H1 (cell line): ENCODE results near the gene KSR2. TPM values are rescaled to one million over a fixed set of nuclear protein-coding genes. Genes with fewer than 3 reads are reported as not detected.

Experiments used
- CTCF ChIA-PET: fragments of 300-600 bp; sonication (Branson Sonifier 250); formaldehyde crosslinking; loops from one replicate; lab custom pipeline; 2021; ENCODE audit not compliant: partially characterized antibody; lab: Charles Lee
- POLR2A ChIA-PET: fragments of 300-600 bp; sonication (Branson Sonifier 250); formaldehyde crosslinking; loops from one replicate; lab custom pipeline; 2021; ENCODE audit warnings: inconsistent platforms; ENCODE audit not compliant: partially characterized antibody; lab: Charles Lee
- DNase-seq, 2 experiments: peaks; one replicate each; pipeline versions ENCODE4 v3.0.0 to v3.0.0-alpha.2; 2010 to 2022; ENCODE audit warnings: low spot score in 2 of 2, low read depth in 1 of 2, mixed read lengths in 1 of 2
- FAIRE-seq: peaks from 2 replicates; lab custom pipeline; 2011; peaks lifted over from hg19 to GRCh38; lab: Jason Lieb, UNC
- H2AFZ ChIP-seq: 2 replicates; pipeline ENCODE4 v1.8.1; 2012; ENCODE audit warnings: low read length, inconsistent platforms
- H2AK5ac ChIP-seq: 2 replicates; pipeline ENCODE4 v1.6.1; 2013; ENCODE audit warnings: low read depth, low read length
- H2BK120ac ChIP-seq: replicated peaks from 2 replicates; pipeline ENCODE3; 2013; ENCODE audit warnings: low read depth, low read length, inconsistent platforms
- H2BK12ac ChIP-seq: 2 replicates; pipeline ENCODE4 v1.6.1; 2013; ENCODE audit warnings: low read depth, low read length
- H2BK15ac ChIP-seq: 2 replicates; pipeline ENCODE4 v1.6.1; 2013; ENCODE audit warnings: low read length
- H2BK20ac ChIP-seq: 2 replicates; pipeline ENCODE4 v1.6.1; 2013; ENCODE audit warnings: low read length
- H2BK5ac ChIP-seq: 2 replicates; pipeline ENCODE4 v1.6.1; 2013; ENCODE audit warnings: low read depth, low read length
- H3K14ac ChIP-seq: 2 replicates; pipeline ENCODE4 v1.6.1; 2013; ENCODE audit warnings: inconsistent platforms; ENCODE audit not compliant: insufficient read length
- H3K18ac ChIP-seq: 2 replicates; pipeline ENCODE4 v1.6.1; 2013; ENCODE audit warnings: low read length; ENCODE audit errors: extremely low read depth
- H3K23ac ChIP-seq: 2 replicates; pipeline ENCODE4 v1.6.1; 2013; ENCODE audit warnings: inconsistent platforms; ENCODE audit not compliant: insufficient read length
- H3K23me2 ChIP-seq: 2 replicates; pipeline ENCODE4 v1.6.1; 2013; ENCODE audit warnings: low read depth, low read length
- H3K27ac ChIP-seq: 2 replicates; pipeline ENCODE4 v1.6.1; 2011; ENCODE audit warnings: low read depth, low read length, inconsistent platforms
- H3K27me3 ChIP-seq, 4 experiments: replicated peaks in 1 of 4; 1 replicate in 1 of 4; 2 replicates in 3 of 4; pipeline versions ENCODE4 v1.6.1 to v1.8.1; 2011 to 2013; ENCODE audit warnings: low read length in 3 of 4, mild to moderate bottlenecking in 3 of 4, inconsistent platforms in 2 of 4, mixed read lengths in 2 of 4, moderate library complexity in 1 of 4; ENCODE audit not compliant: control insufficient read depth in 3 of 4, insufficient read depth in 3 of 4; ENCODE audit errors: extremely low read depth in 1 of 4
- H3K36me3 ChIP-seq, 4 experiments: 2 replicates each; pipeline versions ENCODE4 v1.6.1 to v1.8.1; 2011 to 2013; ENCODE audit warnings: mild to moderate bottlenecking in 4 of 4, low read length in 3 of 4, moderate library complexity in 2 of 4, control low read depth in 1 of 4, inconsistent platforms in 1 of 4; ENCODE audit not compliant: insufficient read depth in 4 of 4, control insufficient read depth in 2 of 4
- H3K4ac ChIP-seq: replicated peaks from 2 replicates; pipeline ENCODE3; 2013; ENCODE audit warnings: low read length, low read depth, mixed read lengths, inconsistent platforms; ENCODE audit not compliant: insufficient read length
- H3K4me1 ChIP-seq, 4 experiments: replicated peaks in 1 of 4; 1 replicate in 1 of 4; 2 replicates in 3 of 4; pipeline versions ENCODE4 v1.6.1 to v1.8.1; 2011 to 2013; ENCODE audit warnings: low read length in 3 of 4, inconsistent platforms in 2 of 4, mixed read lengths in 1 of 4; ENCODE audit not compliant: insufficient read depth in 4 of 4, control insufficient read depth in 3 of 4
- H3K4me2 ChIP-seq, 2 experiments: 2 replicates each; pipeline versions ENCODE4 v1.6.1 to v1.8.1; 2011 to 2013; ENCODE audit warnings: low read depth in 2 of 2, low read length in 2 of 2, control low read depth in 1 of 2, inconsistent platforms in 1 of 2, mild to moderate bottlenecking in 1 of 2; ENCODE audit not compliant: insufficient read depth in 1 of 2
- H3K4me3 ChIP-seq, 4 experiments: fragments of 200-600, 300-600 bp in 1 of 4; sonication (generic), shearing (Covaris generic), sonication (Bioruptor Twin) in 1 of 4; 2 replicates each; pipeline versions ENCODE4 v1.5.1 to v1.8.1; 2011 to 2016; ENCODE audit warnings: low read length in 4 of 4, low read depth in 3 of 4, control low read depth in 2 of 4, inconsistent platforms in 2 of 4, mild to moderate bottlenecking in 2 of 4, mixed read lengths in 1 of 4, moderate library complexity in 1 of 4; ENCODE audit not compliant: insufficient read depth in 2 of 4; ENCODE audit errors: extremely low read depth in 1 of 4
- H3K56ac ChIP-seq: replicated peaks from 2 replicates; pipeline ENCODE3; 2013; ENCODE audit warnings: low read depth, mild to moderate bottlenecking, mixed read lengths, low read length, inconsistent platforms; ENCODE audit not compliant: insufficient read length
- H3K79me1 ChIP-seq: 2 replicates; pipeline ENCODE4 v1.6.1; 2013; ENCODE audit warnings: low read depth, low read length, control low read depth
- H3K79me2 ChIP-seq, 2 experiments: 2 replicates each; pipeline versions ENCODE4 v1.6.1 to v1.8.1; 2012 to 2013; ENCODE audit warnings: low read length in 2 of 2, mild to moderate bottlenecking in 2 of 2, inconsistent platforms in 1 of 2; ENCODE audit not compliant: insufficient read depth in 2 of 2, control insufficient read depth in 1 of 2
- H3K9ac ChIP-seq, 4 experiments: replicated peaks in 1 of 4; 1 replicate in 1 of 4; 2 replicates in 3 of 4; pipeline versions ENCODE4 v1.6.1 to v1.8.1; 2011 to 2013; ENCODE audit warnings: low read depth in 3 of 4, low read length in 3 of 4, control low read depth in 2 of 4, mild to moderate bottlenecking in 2 of 4, moderate library complexity in 2 of 4, inconsistent platforms in 1 of 4; ENCODE audit errors: extremely low read depth in 1 of 4
- H3K9me3 ChIP-seq, 2 experiments: 2 replicates each; pipeline versions ENCODE4 v1.6.1 to v1.8.1; 2012 to 2013; ENCODE audit warnings: mild to moderate bottlenecking in 2 of 2, moderate library complexity in 2 of 2, control low read depth in 1 of 2, inconsistent platforms in 1 of 2, low read depth in 1 of 2, low read length in 1 of 2, mixed read lengths in 1 of 2; ENCODE audit not compliant: insufficient read depth in 2 of 2
- H4K20me1 ChIP-seq, 2 experiments: replicated peaks in 1 of 2; 2 replicates each; pipeline versions ENCODE3 to v1.8.1; 2011 to 2013; ENCODE audit warnings: inconsistent platforms in 2 of 2, low read length in 2 of 2, mild to moderate bottlenecking in 1 of 2; ENCODE audit not compliant: insufficient read depth in 2 of 2, control insufficient read depth in 1 of 2
- H4K5ac ChIP-seq: 2 replicates; pipeline ENCODE4 v1.6.1; 2013; ENCODE audit warnings: low read length, low read depth, mixed read lengths, inconsistent platforms; ENCODE audit not compliant: insufficient read length
- H4K8ac ChIP-seq: 2 replicates; pipeline ENCODE4 v1.8.0; 2013; ENCODE audit warnings: mild to moderate bottlenecking, moderate library complexity, low read length, inconsistent platforms; ENCODE audit not compliant: insufficient read depth; ENCODE audit errors: extremely low read depth
- H4K91ac ChIP-seq: replicated peaks from 2 replicates; pipeline ENCODE3; 2013; ENCODE audit warnings: low read length, mixed read lengths, inconsistent platforms; ENCODE audit not compliant: insufficient read length
- ASH2L ChIP-seq: fragments of 200-600, 300-600 bp; sonication (generic); IDR thresholded peaks from one replicate; pipeline ENCODE4 v1.7.1; 2017; ENCODE audit warnings: low read length
- BCL11A ChIP-seq, 2 experiments: IDR thresholded peaks; one replicate each; pipeline ENCODE4 v1.6.1; 2011; ENCODE audit warnings: low read depth in 2 of 2, low read length in 2 of 2, mild to moderate bottlenecking in 2 of 2
- CBX8 ChIP-seq: fragments of 300-800, 300-1000 bp; sonication (generic); IDR thresholded peaks from 2 replicates; pipeline ENCODE4 v1.7.1; 2016; ENCODE audit warnings: low read depth, low read length, borderline replicate concordance
- CEBPB ChIP-seq: IDR thresholded peaks from 2 replicates; pipeline ENCODE4 v1.6.1; 2012; ENCODE audit warnings: low read depth, low read length
- CTBP2 ChIP-seq: IDR thresholded peaks from 2 replicates; pipeline ENCODE4 v1.7.0; 2011; ENCODE audit warnings: borderline replicate concordance, mild to moderate bottlenecking, moderate library complexity, mixed read lengths, low read length; ENCODE audit not compliant: insufficient read depth, insufficient read length
- EP300 ChIP-seq, 2 experiments: IDR thresholded peaks; 1 replicate in 1 of 2; 2 replicates in 1 of 2; pipeline ENCODE4 v1.6.1; 2011 to 2012; ENCODE audit warnings: low read depth in 2 of 2, low read length in 2 of 2, mild to moderate bottlenecking in 2 of 2, borderline replicate concordance in 1 of 2, inconsistent platforms in 1 of 2, moderate library complexity in 1 of 2
- HDAC2 ChIP-seq, 2 experiments: fragments of 300-600 bp in 1 of 2; sonication (generic) in 1 of 2; IDR thresholded peaks; 2 replicates each; pipeline ENCODE4 v1.6.1; 2011 to 2012; ENCODE audit warnings: low read depth in 2 of 2, low read length in 2 of 2, mild to moderate bottlenecking in 2 of 2, moderate library complexity in 2 of 2, borderline replicate concordance in 1 of 2, inconsistent platforms in 1 of 2
- JUN ChIP-seq: IDR thresholded peaks from 2 replicates; pipeline ENCODE4 v1.6.1; 2011; ENCODE audit warnings: low read depth, mild to moderate bottlenecking, improper control_type of control experiment, low read length
- POU5F1 ChIP-seq: IDR thresholded peaks from 2 replicates; pipeline ENCODE4 v1.6.1; 2011; ENCODE audit warnings: low read depth, mild to moderate bottlenecking, low read length, moderate library complexity
- SAP30 ChIP-seq: fragments of 300-600 bp; sonication (generic); IDR thresholded peaks from 2 replicates; pipeline ENCODE4 v1.7.1; 2012; ENCODE audit warnings: low read length, moderate library complexity, mild to moderate bottlenecking, inconsistent platforms; ENCODE audit not compliant: insufficient read depth, insufficient replicate concordance
- SUZ12 ChIP-seq: fragments of 200-600 bp; sonication (generic); IDR thresholded peaks from 2 replicates; pipeline ENCODE4 v1.6.1; 2012; ENCODE audit warnings: mild to moderate bottlenecking, inconsistent platforms, low read length, moderate library complexity, mixed read lengths
- TAF7 ChIP-seq: optimal IDR thresholded peaks from 2 replicates; pipeline ENCODE3; 2011; ENCODE audit warnings: low read depth, mild to moderate bottlenecking, inconsistent platforms, low read length, moderate library complexity, borderline replicate concordance
- polyA plus RNA-seq, 7 experiments: library from polyadenylated mRNA; depleted of rRNA in 3 of 7; stranded (reverse) in 5 of 7; unstranded in 2 of 7; fragments of >200 nt in 5 of 7; fragments of 200-250 nt in 2 of 7; gene quantifications; 1 replicate in 5 of 7; 2 replicates in 1 of 7; 4 replicates in 1 of 7; pipeline versions ENCODE4 v1.2.1 to v1.2.3, GENCODE V29; 2011 to 2013; ENCODE audit warnings: missing spikeins in 2 of 7, mixed read lengths in 2 of 7
- total RNA-seq: library from RNA; stranded (reverse); fragmentation: NEBNext Ultra II Directional; extraction: Animal tissue kit (Norgen Biotek cat#: 25700); gene quantifications from 2 replicates; pipeline ENCODE4 v1.2.1, GENCODE V29; 2021
- TF ChIP-seq, protein P1 (sequence below): IDR thresholded peaks from 2 replicates; pipeline ENCODE4 v1.6.1; 2012; ENCODE audit warnings: low read length, inconsistent platforms

KSR2 gene
- total and polyA plus RNA-seq, 2 of the 8 experiments (the other 6 are each of a cell fraction or from before 2014, with no cell fraction given): 0.74 to 2.2 TPM

DNA sequence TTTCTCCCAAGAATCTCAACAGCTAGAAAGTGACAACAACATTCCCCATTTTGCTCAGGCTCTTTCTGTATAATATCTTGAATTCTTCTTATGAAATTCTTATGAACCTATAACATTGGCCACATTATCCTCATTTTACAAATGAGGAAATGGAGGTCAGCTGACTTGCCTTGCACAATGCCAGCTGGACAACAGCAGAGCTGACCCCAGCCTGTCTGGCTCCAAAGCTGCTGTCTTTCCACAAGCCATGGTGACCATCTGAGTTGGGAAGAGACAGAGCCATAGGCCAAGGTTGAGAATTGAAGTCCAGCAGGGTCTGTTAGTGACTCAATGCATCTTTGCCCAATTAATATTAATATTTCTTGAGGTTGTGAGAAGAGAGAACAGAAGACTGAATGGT lies 87.3 kb downstream of the KSR2 start:
- DNase-seq (no peak), FAIRE-seq (no peak)
- H3K4me2 ChIP-seq: no peak overlapping the region
- H4K5ac ChIP-seq: no peak overlapping the region
- H3K14ac ChIP-seq: no peak overlapping the region
- no peak overlapping the region for H2AK5ac ChIP-seq
- no peak overlapping the region for H2BK120ac ChIP-seq
- H3K9me3 ChIP-seq: no peaks in the 10 kb centered on the region
- H3K23ac ChIP-seq: no peak overlapping the region
- no peaks in the 10 kb centered on the region for H3K79me2 ChIP-seq
- no peak overlapping the region for H2BK5ac ChIP-seq
- POLR2A ChIA-PET: no interaction called here
- H2AFZ ChIP-seq: no peak overlapping the region
- CTCF ChIA-PET: interaction anchor here (0.6 to 1.1 kb wide), 3 partner anchors 153 to 513 kb away, joined by 3 read pairs; no protein-coding TSS in a partner anchor
- no peaks in the 10 kb centered on the region for H3K27me3 ChIP-seq
- H4K8ac ChIP-seq: no peak overlapping the region
- no peak overlapping the region for H3K27ac ChIP-seq
- peaks cover 8% of the 10 kb centered on the region; the same call in 1 of the 2 replicates for H3K23me2 ChIP-seq
- peaks cover 0 to 6% of the 10 kb centered on the region in 2 experiments for H4K20me1 ChIP-seq
- H2BK15ac ChIP-seq: no peak overlapping the region
- H3K9ac ChIP-seq: no peak overlapping the region
- H3K4me3 ChIP-seq: no peak overlapping the region
- H2BK12ac ChIP-seq: no peak overlapping the region
- H3K79me1 ChIP-seq: no peaks in the 10 kb centered on the region
- no peak overlapping the region for H4K91ac ChIP-seq
- H3K4ac ChIP-seq: no peak overlapping the region
- H3K4me1 ChIP-seq: peaks cover 0 to 3% (median 0%) of the 10 kb centered on the region in 4 experiments; a peak in 1 of 7 replicates
- no peaks in the 10 kb centered on the region for H3K36me3 ChIP-seq
- H2BK20ac ChIP-seq: no peak overlapping the region
- H3K18ac ChIP-seq: no peak overlapping the region
- H3K56ac ChIP-seq: no peak overlapping the region
- TF ChIP-seq, protein P1, sequence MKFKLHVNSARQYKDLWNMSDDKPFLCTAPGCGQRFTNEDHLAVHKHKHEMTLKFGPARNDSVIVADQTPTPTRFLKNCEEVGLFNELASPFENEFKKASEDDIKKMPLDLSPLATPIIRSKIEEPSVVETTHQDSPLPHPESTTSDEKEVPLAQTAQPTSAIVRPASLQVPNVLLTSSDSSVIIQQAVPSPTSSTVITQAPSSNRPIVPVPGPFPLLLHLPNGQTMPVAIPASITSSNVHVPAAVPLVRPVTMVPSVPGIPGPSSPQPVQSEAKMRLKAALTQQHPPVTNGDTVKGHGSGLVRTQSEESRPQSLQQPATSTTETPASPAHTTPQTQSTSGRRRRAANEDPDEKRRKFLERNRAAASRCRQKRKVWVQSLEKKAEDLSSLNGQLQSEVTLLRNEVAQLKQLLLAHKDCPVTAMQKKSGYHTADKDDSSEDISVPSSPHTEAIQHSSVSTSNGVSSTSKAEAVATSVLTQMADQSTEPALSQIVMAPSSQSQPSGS: no peak
- TF ChIP-seq EP300 (IDR thresholded peaks at IDR 0.05; ENCODE audit: borderline replicate concordance in 1 of 2, low read depth in 2 of 2, low read length in 2 of 2) (no peak), CTBP2 (no peak), BCL11A (IDR thresholded peaks at IDR 0.05; ENCODE audit: low read depth in 2 of 2, low read length in 2 of 2) (no peak), JUN (no peak), POU5F1 (no peak), CEBPB (no peak), TAF7 (no peak), HDAC2 (IDR thresholded peaks at IDR 0.05; ENCODE audit: borderline replicate concordance in 1 of 2, low read depth in 2 of 2, low read length in 2 of 2) (no peak), CBX8 (no peak), SUZ12 (no peak), ASH2L (no peak), SAP30 (no peak)
